NCI-H1436 treated with DMSO at 0.1 percent for 48 hours (cell line): ENCODE results near the gene CCL28.

Source experiments
- DNase-seq: peaks from one replicate; lab custom pipeline; 2025; lab: John Stamatoyannopoulos, UW

Gene CCL28

DNA sequence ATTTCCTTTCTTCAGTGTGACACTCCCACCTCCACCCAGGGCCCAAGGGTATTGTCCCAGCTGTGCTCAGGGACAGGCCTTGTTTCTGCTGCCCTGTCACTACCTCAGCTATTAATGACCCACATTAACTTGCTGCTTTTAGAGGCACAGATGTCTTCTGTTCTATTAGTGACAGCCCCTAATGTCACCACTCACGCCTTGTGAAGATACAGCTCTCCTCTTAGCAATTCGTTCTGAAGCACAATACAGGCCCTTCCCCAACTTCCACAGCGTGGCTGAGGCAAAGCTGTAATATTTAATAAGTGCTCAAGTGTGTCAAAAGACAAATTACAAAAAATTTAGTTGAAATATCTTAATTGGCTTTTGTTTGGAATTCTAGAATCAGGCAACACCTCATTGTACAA, 54.3 kb downstream of the CCL28 start:
- DNase-seq = no peak

GRCh38 chr5:43357067-43357466, 55.1 kb downstream of the CCL28 start:
- no peak for DNase-seq

DNA sequence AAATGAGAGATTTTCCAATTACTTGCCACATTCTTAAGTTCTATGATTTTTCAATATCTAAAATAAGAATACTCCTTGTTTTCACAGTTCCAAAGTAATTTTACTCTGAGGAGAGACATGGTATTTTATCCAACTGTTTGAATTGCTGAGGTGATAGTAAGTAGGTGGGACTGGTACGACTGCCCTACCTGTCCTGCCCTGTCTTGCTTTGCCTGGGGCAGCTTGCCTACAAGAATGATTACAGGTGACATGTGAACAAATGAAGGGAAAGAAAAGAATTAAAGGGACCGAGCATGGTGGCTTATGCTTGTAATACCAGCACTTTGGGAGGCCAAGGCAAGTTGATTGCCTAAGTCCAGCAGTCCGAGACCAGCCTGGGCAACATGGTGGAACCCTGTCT, 57.4 kb downstream of the CCL28 start:
- DNase-seq = no peak

DNA sequence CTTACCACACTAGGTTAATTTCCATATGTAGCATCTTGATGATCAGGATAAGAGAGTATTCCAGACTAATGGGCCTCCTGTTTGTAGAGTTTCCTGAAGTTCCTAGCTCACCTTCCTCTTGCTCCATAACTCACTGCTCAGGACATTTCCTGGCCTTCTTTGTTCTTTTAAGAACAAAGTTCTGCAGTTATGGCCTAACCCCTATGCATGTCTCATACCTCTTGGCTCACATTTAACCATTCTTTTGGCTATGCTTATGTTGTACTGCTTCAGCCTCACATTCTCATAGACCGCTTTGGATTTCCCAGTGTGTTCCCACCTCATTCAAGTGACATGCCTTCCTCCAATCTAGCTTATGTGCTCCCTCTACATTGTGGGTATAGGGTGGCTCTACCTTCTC, 58.5 kb downstream of the CCL28 start:
- no peak for DNase-seq

- no peak for DNase-seq
These were observed 59.3 kb downstream of the CCL28 start for GRCh38 chr5:43352915-43353314.

DNA sequence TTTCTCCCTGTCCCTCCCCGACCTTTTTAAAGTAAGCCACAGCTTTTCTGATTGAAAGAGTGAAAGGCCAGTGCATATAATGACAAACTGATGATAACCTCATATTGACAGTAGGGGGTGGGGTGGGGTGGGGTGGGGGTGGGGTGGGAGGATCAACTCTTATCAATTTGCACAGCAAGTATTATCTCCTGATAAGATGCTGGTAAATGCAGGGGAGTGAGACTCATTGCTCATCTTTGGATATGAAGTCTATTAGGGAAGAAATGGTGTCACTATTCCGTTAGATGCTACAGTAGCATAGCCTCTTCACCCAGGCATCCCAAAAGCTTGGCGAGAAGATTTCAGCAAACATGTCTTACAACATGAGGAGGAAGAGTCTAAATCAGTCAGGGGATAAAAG, 60.1 kb downstream of the CCL28 start:
- DNase-seq = no peak

DNA sequence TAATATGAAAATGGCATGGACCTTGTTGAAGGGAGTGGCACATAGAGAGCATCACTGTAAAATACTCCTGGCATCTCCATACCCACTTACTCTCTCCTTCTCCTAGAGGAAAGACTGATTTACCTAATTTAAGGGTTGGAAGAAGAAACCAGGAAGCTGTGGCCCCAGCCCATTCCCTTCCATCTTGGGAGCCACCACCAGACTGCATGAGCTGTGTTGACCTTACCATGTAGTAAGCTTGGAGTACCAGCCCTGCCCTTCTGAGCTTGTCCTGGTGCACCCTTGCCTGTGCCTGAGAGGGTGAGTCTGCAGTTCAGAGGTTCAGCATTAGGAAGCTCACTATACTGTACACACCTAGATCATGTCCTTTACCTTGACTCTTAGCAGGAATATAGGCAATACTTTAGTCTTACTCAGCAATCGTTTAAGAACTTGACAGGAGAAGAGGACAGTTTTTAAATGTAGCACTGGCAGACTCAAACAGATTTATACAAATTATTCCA, 63.3 kb downstream of the CCL28 start:
- DNase-seq = no peak

GRCh38 chr5:43348207-43348606, 64.0 kb downstream of the CCL28 start:
- DNase-seq = no peak

DNA sequence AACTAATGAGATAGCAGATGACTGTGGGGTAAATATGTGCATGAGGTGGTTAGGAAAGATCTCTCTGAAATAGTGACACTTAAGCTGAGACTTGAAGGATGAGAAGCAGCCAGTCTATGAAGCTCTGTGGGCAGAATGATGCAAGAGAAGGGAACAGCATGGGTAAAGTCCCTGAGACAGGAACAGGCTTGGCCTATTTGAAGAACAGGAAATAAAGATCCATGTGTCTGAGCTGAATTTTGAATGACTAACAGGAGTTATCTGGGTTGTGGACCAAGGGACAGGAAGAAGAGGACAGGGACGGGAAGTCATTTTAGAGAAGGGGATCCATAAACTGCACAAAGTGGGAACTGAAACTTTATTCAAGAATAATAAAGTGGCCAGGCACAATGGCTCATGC, 73.3 kb downstream of the CCL28 start:
- DNase-seq = no peak

GRCh38 chr5:43336159-43336558, 76.0 kb downstream of the CCL28 start:
- no peak for DNase-seq

DNA sequence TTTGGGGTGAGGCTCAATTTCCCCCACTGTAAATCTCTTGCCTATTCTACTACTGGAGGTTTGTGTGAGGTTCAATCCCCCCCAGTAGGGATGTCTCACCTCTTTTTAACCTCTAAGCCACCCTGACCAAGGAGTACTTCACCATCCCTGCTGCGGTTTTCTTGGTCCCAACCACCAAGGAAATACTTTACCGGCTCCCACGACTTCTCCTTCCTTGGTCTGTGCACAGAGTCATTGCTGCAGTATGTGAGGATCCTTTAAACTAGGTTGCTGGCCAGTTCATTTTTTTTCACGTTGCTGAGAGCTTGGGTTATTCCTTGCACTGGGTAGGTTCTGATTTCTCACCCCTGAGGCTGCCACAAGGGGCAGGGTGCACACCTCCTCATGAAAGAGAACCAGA, 76.5 kb downstream of the CCL28 start:
- no peak for DNase-seq

GRCh38 chr5:43332401-43332800, 79.8 kb downstream of the CCL28 start:
- no peak for DNase-seq
